GM10266 (cell line): ENCODE results near the gene NEDD4L.
A peak's percentile ranks its signal among the peaks of the same experiment; 100 is the strongest.

Experiments
- DNase-seq: peaks from one replicate; pipeline ENCODE4 v3.0.0; 2012; ENCODE audit errors: extremely low spot score
- TF ChIP-seq, protein P1 (sequence below): IDR thresholded peaks from 2 replicates; pipeline ENCODE4 v1.5.1; 2012; ENCODE audit warnings: mild to moderate bottlenecking, low read depth; ENCODE audit not compliant: control insufficient read depth, insufficient read depth; ENCODE audit errors: missing control alignments

Gene NEDD4L

DNA sequence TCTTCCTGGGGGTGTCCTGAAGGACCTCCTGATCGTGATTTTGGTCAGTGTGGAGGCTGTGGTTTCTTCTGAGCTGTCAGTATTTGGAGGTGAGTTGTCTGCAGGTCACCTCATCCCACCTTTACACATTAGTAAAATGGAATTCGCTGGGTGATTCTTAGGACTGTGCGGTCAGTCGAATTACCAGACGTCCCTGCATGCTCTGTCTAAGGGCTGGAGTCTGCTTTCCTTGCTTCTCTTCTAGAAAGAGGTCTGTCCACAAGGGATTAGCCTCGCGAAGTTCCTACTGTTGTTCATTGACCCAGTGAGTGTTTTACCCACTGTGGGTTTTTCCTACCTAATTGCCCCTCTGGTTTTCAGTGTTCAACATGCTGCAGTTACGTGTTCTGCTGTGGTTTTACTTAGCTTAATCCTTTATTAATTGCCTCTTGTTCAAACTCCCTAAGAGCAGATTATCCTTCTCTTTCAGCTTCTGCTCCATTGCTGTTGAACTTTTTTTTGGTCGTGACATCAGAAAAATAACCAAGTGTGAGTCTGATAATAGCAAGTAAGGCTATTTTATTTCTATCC, 183.4 kb downstream of the NEDD4L start:
- DNase-seq: no peak
- TF ChIP-seq, protein P1, sequence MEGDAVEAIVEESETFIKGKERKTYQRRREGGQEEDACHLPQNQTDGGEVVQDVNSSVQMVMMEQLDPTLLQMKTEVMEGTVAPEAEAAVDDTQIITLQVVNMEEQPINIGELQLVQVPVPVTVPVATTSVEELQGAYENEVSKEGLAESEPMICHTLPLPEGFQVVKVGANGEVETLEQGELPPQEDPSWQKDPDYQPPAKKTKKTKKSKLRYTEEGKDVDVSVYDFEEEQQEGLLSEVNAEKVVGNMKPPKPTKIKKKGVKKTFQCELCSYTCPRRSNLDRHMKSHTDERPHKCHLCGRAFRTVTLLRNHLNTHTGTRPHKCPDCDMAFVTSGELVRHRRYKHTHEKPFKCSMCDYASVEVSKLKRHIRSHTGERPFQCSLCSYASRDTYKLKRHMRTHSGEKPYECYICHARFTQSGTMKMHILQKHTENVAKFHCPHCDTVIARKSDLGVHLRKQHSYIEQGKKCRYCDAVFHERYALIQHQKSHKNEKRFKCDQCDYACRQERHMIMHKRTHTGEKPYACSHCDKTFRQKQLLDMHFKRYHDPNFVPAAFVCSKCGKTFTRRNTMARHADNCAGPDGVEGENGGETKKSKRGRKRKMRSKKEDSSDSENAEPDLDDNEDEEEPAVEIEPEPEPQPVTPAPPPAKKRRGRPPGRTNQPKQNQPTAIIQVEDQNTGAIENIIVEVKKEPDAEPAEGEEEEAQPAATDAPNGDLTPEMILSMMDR: no peak

DNA sequence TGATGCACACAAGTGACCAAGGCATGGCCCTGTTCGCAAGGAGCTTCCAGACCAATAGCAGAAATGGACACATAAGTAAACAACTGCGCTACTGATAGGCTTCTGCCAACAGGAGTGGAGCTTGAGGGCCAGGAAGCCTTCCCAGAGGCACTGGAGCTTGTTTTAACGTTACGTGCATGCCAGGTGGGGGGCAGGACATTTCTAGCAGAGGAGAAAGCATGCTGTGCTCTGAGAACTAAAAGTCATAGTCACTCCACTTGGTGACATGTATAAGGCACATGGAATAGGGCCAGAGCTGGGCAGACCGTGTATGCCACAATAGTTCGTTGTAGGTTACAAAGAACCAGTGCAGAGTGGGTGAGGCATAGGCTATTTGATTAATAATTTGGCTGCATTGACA, 184.2 kb downstream of the NEDD4L start:
- TF ChIP-seq, protein P1: no peak
- no peak for DNase-seq

DNA sequence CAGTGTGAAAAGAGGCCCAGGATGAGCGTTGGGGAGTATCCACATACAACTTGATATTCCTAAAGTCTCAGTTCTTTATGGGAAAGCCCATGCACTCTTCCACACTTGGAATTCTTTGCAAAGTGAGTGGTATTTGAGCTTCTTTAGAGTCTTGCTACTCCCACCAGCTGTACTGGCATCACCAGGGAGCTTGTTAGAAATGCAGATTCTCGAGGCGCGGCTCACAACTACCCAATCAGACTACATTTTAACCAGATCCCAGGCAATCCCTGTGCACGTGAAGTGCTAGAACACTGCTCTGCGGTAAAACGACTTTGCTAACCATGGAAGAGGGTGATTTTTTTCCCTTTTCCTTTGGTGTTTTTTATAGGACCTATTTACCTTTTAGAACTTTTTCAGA, 184.7 kb downstream of the NEDD4L start:
- TF ChIP-seq, protein P1: no peak
- no peak for DNase-seq

DNA sequence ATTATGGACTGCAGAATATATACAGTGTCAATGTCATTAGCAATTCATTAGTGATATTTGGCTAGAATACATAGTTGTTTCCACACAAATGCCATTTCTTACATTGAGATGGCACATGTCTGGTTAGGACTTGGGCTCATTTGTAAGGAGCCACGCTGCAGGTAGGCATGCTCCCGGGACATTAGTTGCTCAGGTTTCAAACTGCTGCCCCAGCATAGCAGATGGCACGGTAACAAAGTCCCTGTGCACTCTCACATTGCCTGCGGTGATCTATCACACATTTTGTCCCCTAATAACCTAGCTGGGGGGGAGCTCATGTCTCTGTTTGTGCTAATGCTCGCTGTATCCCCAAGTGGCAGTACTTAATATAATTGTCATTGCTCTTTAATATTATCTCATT, 185.1 kb downstream of the NEDD4L start:
- no peak for DNase-seq
- TF ChIP-seq, protein P1: no peak

DNA sequence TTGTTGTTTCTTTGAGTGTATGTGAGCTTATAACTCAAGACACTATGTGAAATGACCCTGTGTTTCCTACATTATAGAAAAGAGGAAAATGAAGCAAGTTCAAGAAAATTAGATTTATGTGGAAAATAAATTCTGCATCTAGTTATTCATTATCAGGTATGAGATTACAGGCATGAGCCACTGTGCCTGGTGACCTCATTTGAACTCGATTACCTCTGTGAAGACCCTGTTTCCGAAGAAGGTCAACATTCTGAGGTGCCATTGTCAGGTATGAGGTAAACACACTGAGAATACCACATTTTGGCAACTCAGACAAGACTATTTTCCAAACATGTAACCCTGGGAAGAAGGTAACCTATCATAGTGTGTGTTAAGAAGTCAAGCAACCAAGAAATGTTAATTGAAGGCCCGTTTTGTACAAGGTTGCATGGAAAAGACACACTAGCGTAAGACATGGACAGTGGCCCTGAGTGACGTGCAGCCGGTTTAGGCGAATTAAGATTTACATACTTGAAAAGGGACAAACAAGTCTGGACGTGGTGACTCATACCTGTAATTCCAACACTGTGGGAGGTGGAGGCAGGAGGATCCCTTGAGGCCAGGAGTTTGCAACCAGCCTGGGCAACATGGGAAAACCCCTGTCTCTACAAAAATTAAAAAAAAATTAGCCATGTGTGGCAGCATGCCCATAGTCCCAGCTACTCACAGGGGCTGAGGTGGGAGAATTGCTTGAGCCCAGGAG, 186.6 kb downstream of the NEDD4L start:
- TF ChIP-seq, protein P1: no peak
- DNase-seq: no peak

DNA sequence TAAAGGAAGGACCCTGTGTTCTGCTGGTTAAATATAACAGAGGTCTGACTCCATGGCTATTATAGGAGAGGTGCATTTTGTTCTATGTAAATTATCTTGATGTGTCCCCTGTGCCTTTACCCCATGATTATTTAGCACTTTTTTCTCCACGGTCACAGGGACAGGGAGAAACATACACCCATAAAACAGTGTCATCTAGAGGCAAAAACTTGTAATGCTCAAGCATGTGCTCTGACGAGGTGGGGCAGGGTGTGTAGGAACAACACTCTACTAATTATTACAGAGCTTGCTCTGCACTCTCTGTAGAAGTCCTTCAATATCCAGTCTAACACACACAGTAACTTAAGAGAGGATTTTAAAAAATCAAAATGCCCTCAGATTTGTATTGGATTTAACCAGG, 187.9 kb downstream of the NEDD4L start:
- DNase-seq: peak; percentile 45
- TF ChIP-seq, protein P1: peak; percentile 58

DNA sequence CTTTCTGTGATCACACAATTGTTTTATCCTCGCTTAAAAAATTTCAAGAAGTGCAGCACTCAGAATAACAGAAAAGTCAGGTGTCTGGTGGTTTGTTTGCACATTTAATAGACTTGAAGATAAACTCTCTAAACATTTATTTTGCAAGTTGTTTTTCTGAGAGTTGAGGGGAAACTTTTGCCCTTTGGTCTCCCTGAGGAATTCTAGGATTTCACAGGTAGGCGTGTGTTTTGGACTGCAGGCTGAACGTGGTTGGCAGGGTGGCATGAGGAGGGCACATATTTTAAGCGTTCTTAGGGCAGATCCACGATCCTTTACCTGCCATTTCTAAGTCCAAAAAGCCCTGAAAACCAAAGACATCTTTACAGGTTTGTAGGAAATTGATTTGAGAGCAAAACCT, 188.6 kb downstream of the NEDD4L start:
- TF ChIP-seq, protein P1: no peak
- DNase-seq: no peak
